ENCODE data around the gene KRTAP2-4.
"Not testable (repeated sequence)": the region's sequence is repeated elsewhere in the genome, so short reads cannot be mapped to it uniquely, and the experiment has no call there.

DNA sequence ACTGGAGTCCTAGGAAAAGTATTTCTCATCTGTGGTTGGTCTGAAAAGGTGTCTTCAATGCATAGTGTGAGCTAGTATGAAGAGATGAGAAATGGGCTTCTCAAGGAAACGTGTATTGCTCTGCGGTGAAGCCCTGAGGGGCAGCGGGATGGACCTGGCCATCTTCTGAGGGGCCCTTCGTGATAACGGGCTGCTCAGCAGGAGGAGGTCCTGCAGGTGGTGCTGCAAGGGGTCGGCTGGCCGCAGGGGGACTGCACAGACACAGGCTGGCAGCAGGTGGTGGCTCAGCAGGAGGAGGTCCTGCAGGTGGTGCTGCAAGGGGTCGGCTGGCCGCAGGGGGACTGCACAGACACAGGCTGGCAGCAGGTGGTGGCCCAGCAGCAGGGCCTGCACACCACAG, 11.1 kb downstream of the KRTAP2-4 start:
- TF ChIP-seq, protein P1, sequence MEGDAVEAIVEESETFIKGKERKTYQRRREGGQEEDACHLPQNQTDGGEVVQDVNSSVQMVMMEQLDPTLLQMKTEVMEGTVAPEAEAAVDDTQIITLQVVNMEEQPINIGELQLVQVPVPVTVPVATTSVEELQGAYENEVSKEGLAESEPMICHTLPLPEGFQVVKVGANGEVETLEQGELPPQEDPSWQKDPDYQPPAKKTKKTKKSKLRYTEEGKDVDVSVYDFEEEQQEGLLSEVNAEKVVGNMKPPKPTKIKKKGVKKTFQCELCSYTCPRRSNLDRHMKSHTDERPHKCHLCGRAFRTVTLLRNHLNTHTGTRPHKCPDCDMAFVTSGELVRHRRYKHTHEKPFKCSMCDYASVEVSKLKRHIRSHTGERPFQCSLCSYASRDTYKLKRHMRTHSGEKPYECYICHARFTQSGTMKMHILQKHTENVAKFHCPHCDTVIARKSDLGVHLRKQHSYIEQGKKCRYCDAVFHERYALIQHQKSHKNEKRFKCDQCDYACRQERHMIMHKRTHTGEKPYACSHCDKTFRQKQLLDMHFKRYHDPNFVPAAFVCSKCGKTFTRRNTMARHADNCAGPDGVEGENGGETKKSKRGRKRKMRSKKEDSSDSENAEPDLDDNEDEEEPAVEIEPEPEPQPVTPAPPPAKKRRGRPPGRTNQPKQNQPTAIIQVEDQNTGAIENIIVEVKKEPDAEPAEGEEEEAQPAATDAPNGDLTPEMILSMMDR (conservative IDR thresholded peaks at IDR 0.05; ENCODE audit: low read depth, low read length): not testable (repeated sequence)
- not testable (repeated sequence) for TF ChIP-seq EZH2 (IDR thresholded peaks at IDR 0.05; ENCODE audit: borderline replicate concordance, low read depth, low read length, poor library complexity, severe bottlenecking)
